Measurements from ENCODE around the gene LMO4. TPM values are rescaled to one million over a fixed set of nuclear protein-coding genes. Genes with fewer than 3 reads are reported as not detected.

LMO4 gene
- total and polyA plus RNA-seq, 10 of the 15 experiments (the other 5 are each of a cell fraction or from before 2014, with no cell fraction given): 3.8 to 76.6 (median 20.7) TPM

- ChIA-PET SMC1A (ENCODE audit: uncharacterized antibody, unreplicated experiment) (interaction anchor here (0.6 to 2.1 kb wide), 7 partner anchors 10 to 617 kb away, joined by 3 to 12 read pairs (median 3); no protein-coding TSS in a partner anchor), POLR2A (interaction anchor here (2.0 kb wide), 1 partner anchor 114 kb away, joined by 6 read pairs; no protein-coding TSS in a partner anchor), RAD21 (ENCODE audit: unreplicated experiment) (interaction anchor here (1.3 to 7.9 kb wide), 2 partner anchors 10 to 114 kb away, joined by 3 to 55 read pairs; no protein-coding TSS in a partner anchor), CTCF (interaction anchor here (0.9 to 2.0 kb wide), 5 partner anchors 9 to 571 kb away, joined by 3 to 7 read pairs (median 3); no protein-coding TSS in a partner anchor)
- Histone ChIP-seq H3K36me3 (ENCODE audit: control insufficient read depth in 2 of 2, insufficient read depth in 2 of 2, low read length in 1 of 2) (peaks cover 2 to 10% of the 10 kb centered on the region in 2 experiments; a peak in 3 of 4 replicates), H3K27me3 (replicated peaks in 1 of 2; ENCODE audit: control insufficient read depth in 2 of 2, insufficient read depth in 2 of 2, low read length in 1 of 2) (no peaks in the 10 kb centered on the region), H3K79me2 (ENCODE audit: control insufficient read depth, insufficient read depth, low read length) (peaks cover 36% of the 10 kb centered on the region), H3K4me2 (ENCODE audit: control insufficient read depth, insufficient read depth) (peak overlapping the region; percentile 57), H3K4me3 (no peak overlapping the region), H3K4me1 (ENCODE audit: control insufficient read depth, insufficient read depth, low read length) (peaks cover 14% of the 10 kb centered on the region), H2AFZ (ENCODE audit: control insufficient read depth, low read depth, low read length) (no peak overlapping the region), H3K9me3 (replicated peaks; ENCODE audit: control insufficient read depth, insufficient read depth, low read length) (no peaks in the 10 kb centered on the region), H4K20me1 (ENCODE audit: control insufficient read depth, insufficient read depth) (no peaks in the 10 kb centered on the region), H3K27ac (ENCODE audit: control insufficient read depth, insufficient read depth) (no peak overlapping the region), H3K9ac (ENCODE audit: control insufficient read depth, insufficient read depth, low read length) (no peak overlapping the region)
- no peak for FAIRE-seq
- in situ Hi-C loops (cut with MboI): no loop called here
- WGBS (ENCODE audit: insufficient coverage, insufficient replicate concordance, low lambda C conversion rate, missing lambda C conversion rate): 81% methylated on average over 10 of the region's 10 CpGs
- intact Hi-C loops (cut with micrococcal nuclease; ENCODE audit: unreplicated experiment): loop anchor here (10.0 kb wide), 2 partner anchors 422 to 632 kb away; partner anchors contain the start of genes HS2ST1, SELENOF and SH3GLB1
- no peak for DNase-seq (ENCODE audit: low read depth, low spot score)
- ATAC-seq: peak; percentile 18
- no TSS peak for BruUV-seq (replicated peaks)
- TF ChIP-seq MTA2 (IDR thresholded peaks at IDR 0.05; ENCODE audit: low read depth) (peak; percentile 80), BCL11A (IDR thresholded peaks at IDR 0.05; ENCODE audit: low read depth, low read length) (0 out of 2 replicates have a peak, but pooled peaks have one; percentile 9), RELA (IDR thresholded peaks at IDR 0.05; ENCODE audit: borderline replicate concordance, partially characterized antibody) (no peak), IRF4 (IDR thresholded peaks at IDR 0.05; ENCODE audit: low read depth, low read length) (no peak)
- TF ChIP-seq, protein P1, sequence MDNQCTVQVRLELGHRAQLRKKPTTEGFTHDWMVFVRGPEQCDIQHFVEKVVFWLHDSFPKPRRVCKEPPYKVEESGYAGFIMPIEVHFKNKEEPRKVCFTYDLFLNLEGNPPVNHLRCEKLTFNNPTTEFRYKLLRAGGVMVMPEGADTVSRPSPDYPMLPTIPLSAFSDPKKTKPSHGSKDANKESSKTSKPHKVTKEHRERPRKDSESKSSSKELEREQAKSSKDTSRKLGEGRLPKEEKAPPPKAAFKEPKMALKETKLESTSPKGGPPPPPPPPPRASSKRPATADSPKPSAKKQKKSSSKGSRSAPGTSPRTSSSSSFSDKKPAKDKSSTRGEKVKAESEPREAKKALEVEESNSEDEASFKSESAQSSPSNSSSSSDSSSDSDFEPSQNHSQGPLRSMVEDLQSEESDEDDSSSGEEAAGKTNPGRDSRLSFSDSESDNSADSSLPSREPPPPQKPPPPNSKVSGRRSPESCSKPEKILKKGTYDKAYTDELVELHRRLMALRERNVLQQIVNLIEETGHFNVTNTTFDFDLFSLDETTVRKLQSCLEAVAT (IDR thresholded peaks at IDR 0.05): peak; percentile 57; the same call in 1 of the 2 replicates
Observed at GRCh38 chr1:87336623-87337067, 8.0 kb downstream of the LMO4 start.
